AG10803 (cell line): ENCODE measurements around the gene KCTD21.

Experiments used
- DNase-seq: peaks from one replicate; pipeline ENCODE4 v3.0.0; 2010; ENCODE audit warnings: low read depth
- H3K4me3 ChIP-seq: 2 replicates; pipeline ENCODE4 v1.5.1; 2011; ENCODE audit warnings: mild to moderate bottlenecking, low read length, control low read depth
- TF ChIP-seq, protein P1 (sequence below): conservative IDR thresholded peaks from 2 replicates; pipeline ENCODE4 v1.5.1; 2011; ENCODE audit warnings: mild to moderate bottlenecking, low read length, control low read depth, inconsistent platforms

Gene KCTD21

DNA sequence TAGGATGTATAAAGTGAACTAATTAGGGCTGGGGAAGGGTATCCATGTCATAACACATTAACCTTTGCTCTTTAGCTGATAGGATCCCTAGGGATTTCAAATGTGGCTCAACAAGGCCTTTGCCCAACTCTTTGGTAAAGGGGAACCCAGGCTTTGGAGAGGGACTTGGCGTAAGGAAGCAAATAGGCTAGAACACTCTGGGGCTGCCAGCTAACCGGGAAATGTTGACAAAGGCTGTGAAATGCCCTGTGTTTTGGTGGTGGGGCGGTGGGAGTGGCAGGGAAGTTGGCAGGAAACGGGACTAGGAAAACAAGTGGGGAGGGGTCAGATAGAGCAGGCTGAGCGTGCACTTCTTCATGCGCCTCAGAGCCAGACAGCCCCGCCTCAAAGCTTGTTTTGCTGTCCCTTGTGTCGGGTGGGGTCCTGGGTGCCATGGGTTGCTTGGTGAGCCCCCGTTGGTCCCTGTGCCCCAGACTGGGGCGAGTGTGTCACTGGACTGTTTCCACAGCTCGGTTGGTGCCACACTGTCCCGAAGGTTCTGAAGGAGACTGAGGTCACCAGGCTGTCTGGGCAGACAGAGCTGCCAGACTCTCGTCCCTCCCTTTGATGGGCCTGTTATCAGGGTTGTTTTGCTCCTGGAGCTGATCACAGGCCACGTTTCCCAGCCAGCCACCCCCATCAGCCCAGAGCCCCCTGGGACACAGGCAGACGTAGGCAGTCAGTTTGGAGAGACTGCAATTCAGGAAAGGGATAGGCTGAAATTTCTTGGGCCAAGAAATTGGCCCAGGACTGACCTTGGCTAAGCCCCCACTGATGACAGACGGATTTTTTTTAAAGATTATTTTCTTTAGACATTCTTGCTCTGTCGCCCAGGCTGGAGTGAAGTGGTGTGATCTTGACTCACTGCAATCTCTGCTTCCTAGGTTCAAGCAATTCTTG lies 19.6 kb downstream of the KCTD21 start:
- TF ChIP-seq, protein P1, sequence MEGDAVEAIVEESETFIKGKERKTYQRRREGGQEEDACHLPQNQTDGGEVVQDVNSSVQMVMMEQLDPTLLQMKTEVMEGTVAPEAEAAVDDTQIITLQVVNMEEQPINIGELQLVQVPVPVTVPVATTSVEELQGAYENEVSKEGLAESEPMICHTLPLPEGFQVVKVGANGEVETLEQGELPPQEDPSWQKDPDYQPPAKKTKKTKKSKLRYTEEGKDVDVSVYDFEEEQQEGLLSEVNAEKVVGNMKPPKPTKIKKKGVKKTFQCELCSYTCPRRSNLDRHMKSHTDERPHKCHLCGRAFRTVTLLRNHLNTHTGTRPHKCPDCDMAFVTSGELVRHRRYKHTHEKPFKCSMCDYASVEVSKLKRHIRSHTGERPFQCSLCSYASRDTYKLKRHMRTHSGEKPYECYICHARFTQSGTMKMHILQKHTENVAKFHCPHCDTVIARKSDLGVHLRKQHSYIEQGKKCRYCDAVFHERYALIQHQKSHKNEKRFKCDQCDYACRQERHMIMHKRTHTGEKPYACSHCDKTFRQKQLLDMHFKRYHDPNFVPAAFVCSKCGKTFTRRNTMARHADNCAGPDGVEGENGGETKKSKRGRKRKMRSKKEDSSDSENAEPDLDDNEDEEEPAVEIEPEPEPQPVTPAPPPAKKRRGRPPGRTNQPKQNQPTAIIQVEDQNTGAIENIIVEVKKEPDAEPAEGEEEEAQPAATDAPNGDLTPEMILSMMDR, result no peak
- DNase-seq, result peak; percentile 91
- no peak overlapping the region for H3K4me3 ChIP-seq

DNA sequence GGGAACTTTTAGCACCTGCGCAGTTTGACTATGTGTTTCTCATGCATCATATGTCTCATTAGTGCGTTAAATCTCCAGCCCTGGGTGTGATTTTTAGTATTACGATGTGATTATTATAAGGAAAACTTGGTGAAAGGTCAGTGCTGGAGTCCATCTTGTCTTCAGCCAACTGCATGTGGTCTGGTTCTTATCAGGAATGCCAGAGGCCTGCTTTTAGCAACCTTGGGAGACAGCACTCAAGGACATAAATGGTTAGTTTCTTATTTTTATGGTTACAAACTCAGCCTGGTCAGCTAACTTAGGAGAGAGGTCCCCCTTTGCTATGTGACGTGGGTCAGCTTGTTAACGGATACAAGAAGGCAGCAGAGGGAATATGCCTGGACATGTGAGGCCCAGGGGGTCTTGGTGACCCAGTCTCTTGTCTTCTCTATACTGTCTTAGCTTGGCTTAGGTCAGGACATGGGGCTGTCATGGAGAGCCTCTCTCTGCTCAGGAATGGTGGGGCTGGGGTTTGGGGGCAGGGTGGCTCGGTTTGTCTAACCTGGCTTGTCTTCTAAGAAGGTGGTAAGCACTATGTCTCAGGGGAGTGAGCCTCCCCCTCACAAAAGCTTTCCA lies 21.5 kb downstream of the KCTD21 start:
- no peak overlapping the region for H3K4me3 ChIP-seq
- TF ChIP-seq, protein P1, result no peak
- no peak for DNase-seq

DNA sequence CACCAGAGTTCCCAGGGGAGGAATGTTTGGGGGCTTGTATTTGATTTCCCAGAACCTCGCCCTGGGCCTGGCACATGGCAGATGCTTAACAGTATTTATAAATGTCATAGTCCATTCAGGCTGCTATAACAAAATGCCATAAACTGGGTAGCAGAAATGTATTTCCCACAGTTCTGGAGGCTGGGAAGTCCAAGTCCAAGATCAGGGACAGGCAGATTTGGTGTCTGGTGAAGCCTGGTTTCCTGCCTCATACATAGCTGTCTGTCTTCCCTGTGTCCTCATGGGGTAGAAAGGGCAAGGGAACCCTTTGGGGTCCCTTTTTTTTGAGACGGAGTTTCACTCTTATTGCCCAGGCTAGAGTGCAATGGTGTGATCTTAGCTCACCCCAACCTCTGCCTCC lies 24.0 kb downstream of the KCTD21 start:
- TF ChIP-seq, protein P1, result no peak
- no peak overlapping the region for H3K4me3 ChIP-seq
- no peak for DNase-seq

DNA sequence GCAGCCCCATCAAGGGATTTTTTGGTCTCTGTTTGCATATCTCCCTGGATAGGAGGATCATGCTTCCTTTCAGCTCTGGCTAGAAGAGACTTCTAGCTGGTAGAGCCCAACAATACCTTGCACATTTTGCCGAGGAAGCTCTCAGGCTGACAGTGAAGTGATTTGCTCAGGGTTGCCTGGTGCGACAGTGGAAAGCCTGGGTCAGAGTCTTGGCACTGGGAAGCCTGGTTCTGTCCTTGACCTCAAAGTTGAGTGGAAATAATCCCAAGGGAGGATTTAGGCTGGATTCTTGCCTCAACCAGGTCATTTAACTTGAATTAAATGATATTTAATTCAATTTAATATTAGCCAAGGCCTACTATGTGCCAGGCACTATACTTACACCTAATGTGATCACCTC lies 24.6 kb downstream of the KCTD21 start:
- TF ChIP-seq, protein P1, result no peak
- no peak overlapping the region for H3K4me3 ChIP-seq
- no peak for DNase-seq

DNA sequence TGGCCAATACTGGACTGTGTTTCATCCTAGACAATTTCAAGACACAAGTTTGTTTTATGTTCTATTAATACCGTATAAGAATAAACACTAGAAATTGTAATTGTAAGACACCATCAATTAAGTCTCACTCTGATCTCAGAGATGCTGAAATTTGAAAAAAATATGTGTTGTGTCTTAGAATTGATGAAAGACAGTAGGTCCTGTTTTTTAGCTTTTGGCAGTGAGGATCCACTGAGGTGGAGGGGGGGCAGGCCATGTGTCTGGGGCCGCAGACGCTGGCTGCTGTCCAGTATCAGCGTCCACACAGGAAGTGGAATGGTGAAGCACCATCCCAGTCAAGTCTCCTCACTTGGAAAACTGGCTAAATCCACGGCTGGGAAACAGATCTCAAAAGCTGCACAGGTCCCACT lies 26.5 kb downstream of the KCTD21 start:
- no peak overlapping the region for H3K4me3 ChIP-seq
- DNase-seq, result peak; percentile 35
- TF ChIP-seq, protein P1, result no peak

DNA sequence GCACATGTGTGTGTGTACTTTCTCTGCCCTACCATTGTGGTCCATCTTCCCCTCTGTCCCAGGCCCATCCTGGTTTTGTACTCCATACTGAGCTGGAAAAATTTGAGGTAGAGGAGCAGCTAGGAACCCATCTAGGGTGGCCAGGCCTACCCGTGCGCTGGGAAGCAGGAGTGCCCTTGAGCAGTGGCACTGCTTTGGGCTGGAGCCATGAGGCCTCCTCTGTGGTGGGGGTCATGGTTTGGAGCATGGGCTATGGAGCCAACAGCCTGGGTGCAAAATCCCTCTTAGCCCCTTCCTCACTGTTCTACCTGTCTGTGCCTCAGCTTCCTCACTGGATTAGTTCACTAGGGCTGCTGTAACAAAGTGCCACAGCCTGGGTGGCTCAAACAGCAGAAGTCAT lies 27.1 kb downstream of the KCTD21 start:
- no peak overlapping the region for H3K4me3 ChIP-seq
- TF ChIP-seq, protein P1, result no peak
- no peak for DNase-seq

DNA sequence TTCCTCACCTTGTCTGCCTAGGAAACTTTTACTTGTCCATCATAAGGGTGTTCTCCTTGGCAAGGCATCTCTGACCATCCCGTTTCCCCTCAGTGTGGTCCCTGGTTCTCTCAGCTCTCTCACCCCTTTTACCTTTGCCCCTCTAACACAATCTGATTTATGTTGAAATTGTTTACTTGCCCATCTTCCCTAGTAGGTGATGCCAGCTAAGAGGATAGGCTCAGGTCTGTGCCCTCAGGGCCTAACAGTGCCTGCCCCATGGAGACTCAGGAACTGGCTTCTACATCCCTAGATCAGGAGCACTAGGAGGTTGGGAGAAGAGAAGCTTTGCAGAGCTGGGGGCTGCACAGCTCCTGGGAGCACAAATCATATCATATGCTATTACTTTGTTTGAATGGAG lies 27.9 kb downstream of the KCTD21 start:
- H3K4me3 ChIP-seq, result no peak overlapping the region
- TF ChIP-seq, protein P1, result no peak
- DNase-seq, result no peak
